Adipose tissue (tissue), 3 donors: ENCODE results near the gene PLXNA2. TPM values are rescaled to one million over a fixed set of nuclear protein-coding genes. Genes with fewer than 3 reads are reported as not detected.

ENCODE experiments used
- H3K27ac ChIP-seq: one replicate; pipeline ENCODE4 v1.5.1; 2013; ENCODE audit warnings: low read depth, low read length
- WGBS, 3 donors: extraction: QIAGEN DNeasy Blood & Tissue Kit; methylation state at CpG; one replicate each; pipeline ENCODE4 v1.1.7; 2013; 5-methylcytosine and 5-hydroxymethylcytosine counted together
- polyA plus RNA-seq, 3 donors: library from polyadenylated mRNA; stranded (reverse); fragments of 200-250 nt; gene quantifications; one replicate each; pipeline ENCODE4 v1.2.3, GENCODE V29; 2013
- donor health status: healthy with polysubstance abuse.
- donor health status: Bipolar disorder and iron deficiency.
- donor health status: healthy.

PLXNA2 gene
- polyA plus RNA-seq, 3 donors = 8.1 to 48.7 (median 14.0) TPM

DNA sequence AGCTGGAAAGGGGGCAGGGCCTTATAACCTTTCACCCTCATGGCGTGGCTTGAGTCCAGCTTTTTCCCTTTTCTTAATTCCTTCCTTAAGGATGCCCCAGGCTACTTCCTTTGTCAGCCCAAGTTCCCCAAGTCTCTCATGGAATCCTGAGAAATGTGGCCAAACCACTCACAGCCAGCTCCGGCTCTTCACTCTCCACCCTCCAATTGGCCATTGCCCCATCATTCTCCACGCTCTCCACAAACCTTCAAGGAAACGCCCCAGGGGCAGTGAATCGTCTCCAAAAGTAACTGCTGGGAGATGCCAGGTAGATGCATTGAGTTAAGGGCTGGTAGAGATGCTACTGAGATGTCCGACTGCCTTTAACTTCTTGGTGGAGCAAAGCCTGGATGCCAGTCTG is 219.8 kb downstream of the PLXNA2 start:
- WGBS, 3 donors = 93% methylated on average over 6 of the region's 6 CpGs
- H3K27ac ChIP-seq = no peak overlapping the region

DNA sequence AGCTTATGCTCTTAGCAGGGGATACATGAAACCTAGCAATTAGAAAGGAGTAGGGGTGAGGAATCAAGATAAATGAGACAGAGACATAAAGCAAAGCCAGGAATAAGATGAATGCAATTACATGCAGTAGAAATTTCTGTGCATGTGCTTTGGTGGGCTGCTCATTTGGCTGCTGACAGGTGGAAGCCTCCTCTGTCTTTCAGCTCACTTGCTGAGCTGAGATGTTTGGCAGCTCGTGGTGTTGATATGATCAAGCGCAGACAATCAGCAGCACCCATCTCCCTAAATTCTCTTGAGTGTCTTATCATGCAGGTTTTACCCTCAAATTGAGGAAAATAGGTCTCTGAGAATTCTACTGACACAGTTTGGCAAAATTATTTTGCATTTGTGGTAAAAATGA is 224.9 kb downstream of the PLXNA2 start:
- WGBS, 3 donors = 66 to 83% (median 78%) methylated on average over 2 of the region's 2 CpGs
- H3K27ac ChIP-seq = no peak overlapping the region

DNA sequence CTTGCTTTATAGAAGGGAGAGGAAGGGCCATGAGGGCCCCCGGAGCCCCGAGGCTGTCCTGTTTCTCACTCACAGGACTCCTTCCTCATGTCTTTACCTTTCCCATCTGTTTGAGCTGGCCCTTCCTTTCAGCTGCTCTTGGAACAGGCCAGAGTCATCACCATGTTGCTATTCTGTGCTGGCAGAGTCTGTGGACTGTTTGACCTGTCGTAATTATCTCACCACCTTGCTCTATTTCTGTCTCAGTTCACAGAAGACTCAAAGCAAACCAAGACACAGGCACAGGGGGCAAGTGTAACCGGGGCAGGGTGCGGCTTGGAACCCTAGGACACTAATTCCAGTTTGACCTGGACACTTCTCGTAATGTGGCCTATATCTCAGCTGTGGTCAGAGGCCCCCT is 228.9 kb downstream of the PLXNA2 start:
- H3K27ac ChIP-seq = no peak overlapping the region
- 76 to 82% (median 81%) methylated on average over 6 of the region's 6 CpGs for WGBS, 3 donors

DNA sequence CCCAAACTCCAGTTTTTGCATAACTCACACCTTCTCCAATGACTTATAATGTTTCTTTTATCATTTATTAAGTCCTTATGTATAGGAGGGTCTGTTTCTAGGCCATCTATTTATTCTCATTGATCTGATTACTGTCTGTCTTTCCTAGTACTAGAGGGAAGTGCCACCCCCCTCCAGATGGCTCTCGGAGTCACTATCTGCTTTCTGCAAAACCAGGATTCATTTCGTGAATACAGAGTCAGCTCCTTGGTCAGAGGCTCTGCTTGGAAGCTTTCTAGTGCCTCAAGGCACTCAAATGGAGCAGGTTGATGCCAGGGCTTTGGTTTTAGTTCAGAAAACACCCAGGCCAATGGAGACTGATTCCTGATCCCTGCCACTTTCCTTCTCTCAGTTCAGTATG is 231.0 kb downstream of the PLXNA2 start:
- WGBS, 3 donors = 81 to 92% (median 82%) methylated on average over 2 of the region's 2 CpGs
- H3K27ac ChIP-seq = no peak overlapping the region

DNA sequence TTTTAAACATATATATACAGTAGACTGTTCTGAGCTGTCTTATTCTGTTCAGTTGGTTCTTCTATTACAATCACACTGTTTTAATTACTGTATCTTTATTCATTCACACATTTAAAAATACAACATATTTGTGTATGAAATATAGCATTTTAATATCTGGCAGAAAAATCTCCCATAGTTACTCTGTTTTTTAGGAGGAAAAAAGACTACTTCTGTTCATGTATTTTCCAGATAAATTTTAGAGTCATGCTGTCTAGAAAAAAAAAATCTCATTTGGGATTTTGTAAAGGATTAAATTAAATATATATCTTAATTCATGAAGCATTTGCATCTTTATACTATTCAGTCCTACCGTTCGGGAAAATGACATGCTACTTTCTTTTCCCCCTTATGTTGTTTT is 231.5 kb downstream of the PLXNA2 start:
- WGBS, 3 donors = 42 to 45% (median 45%) methylated on average over 2 of the region's 2 CpGs
- no peak overlapping the region for H3K27ac ChIP-seq

DNA sequence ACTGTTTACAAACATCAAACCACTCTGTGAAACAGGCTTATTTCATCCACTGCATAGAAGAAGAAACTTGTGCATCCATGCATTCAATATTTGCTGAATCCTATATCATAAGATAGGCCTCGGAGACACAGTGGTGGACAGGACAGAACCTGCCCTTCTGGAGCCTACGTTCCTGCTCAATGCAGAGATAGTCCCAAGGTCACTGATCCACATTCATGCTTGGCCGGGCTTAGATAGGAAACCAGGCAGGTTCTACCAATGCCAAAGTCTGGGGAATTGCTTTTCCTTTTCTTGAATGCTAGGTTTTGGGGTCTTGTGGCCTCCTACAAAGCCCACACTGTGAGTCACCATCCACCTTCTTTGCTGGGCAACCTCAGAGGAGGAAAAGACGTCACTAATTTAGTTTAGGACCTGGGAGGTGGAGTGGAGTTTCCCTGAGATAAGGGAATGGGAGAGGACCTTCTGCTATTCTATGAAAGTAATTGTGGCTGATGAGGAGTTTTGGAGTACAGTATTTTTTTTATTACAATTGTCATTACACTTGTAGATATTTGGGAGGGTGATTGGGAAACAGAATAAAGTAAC is 233.6 kb downstream of the PLXNA2 start:
- WGBS, 3 donors = 33 to 91% (median 89%) methylated on average over 4 of the region's 4 CpGs
- H3K27ac ChIP-seq = no peak overlapping the region

DNA sequence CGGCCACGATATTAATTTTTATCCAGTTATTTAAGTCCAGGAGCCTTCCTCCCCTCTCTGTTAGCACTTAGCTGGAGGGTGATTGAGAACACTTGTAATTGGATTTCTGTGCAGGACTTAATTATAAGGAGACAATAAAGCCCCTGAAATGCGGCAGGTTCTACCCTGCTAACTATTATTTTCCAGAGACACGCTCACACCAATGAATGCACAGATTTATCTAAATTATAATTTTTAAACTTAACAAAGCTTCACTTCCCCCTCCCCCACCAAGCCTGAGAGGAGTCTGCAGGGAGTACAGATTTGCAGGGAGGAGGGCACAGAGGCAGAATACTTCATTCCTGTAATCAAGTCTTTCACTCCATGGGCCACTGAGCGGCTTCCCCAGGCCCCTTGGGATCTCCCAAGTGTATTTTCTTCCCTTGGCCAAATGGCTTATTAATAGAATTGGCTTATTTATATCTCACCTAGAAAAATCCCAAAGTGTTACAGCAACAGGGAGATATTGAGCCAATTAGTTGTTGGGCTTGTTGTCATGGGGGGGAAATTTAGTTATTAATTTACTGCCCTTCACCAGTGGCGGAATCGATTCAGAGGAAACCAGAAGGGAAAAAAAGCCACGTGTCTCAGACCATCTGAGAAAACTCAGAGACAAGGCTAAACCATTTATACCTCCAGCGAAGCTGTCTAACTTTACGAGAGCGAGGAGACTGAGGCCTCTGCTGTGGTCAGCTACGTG is 234.3 kb downstream of the PLXNA2 start:
- 72 to 89% (median 88%) methylated on average over 12 of the region's 12 CpGs for WGBS, 3 donors

DNA sequence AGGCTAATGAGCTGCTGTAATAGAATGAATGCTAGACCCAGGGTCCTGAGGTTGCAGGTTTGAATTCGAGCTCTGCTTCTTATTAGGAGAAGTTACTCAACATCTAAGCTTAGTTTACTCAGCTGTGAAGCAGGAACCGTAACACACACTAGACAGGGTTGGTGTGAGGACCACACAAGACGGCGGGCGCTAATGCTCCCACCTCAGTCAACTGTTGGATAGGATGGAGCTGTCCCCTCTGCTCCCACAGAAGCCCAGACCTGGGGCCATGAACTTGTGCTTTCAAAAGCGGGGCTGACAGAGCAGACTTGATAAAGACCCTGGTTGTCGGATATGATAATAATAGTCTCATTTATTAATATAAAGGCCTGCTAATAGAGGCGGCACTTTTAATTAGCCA is 234.9 kb downstream of the PLXNA2 start:
- H3K27ac ChIP-seq = no peak overlapping the region
- 93 to 95% (median 93%) methylated on average over 8 of the region's 8 CpGs for WGBS, 3 donors

More for the DNA sequence above, 234.3 kb downstream of the PLXNA2 start:
- no peak overlapping the region for H3K27ac ChIP-seq

DNA sequence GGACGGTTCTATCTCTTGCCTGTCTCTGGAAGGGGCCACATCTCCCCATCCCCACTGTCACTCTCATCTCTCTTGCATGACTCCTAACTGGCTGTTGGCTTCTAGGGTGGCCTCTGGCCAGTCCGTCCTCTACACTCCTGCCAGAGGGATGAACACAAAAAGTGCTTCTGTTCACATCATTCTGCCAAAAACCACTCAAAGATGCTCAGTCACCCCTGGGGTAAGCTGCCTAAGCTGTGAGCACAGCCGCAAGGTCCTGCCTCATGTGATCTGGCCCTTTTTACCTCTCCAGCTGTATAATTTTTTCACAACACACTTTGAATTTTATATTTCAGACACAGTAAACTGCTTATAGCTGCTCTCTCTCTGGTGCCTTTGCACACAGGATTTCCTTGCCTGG is 235.7 kb downstream of the PLXNA2 start:
- no peak overlapping the region for H3K27ac ChIP-seq
- WGBS, 3 donors = 80 to 92% (median 82%) methylated on average over 3 of the region's 3 CpGs

DNA sequence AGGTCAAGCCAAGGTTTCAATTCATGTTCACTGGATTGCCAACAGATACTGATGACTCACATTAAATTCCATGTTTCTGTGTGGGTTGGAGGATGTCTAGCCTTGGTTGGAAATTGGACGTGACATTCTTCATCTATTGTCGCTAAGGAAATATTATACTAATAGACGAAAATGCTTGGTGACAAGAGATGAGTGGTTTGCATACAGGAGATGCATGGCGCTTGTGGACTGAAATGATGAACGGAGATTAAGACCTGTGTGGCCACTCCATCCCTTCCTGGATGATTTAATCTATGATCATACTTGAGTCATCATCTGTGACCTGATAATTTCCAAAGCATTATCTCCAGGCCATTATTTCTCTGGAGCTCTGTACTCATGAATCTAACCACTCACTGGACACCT is 236.2 kb downstream of the PLXNA2 start:
- no peak overlapping the region for H3K27ac ChIP-seq
- 78 to 90% (median 87%) methylated on average over 5 of the region's 5 CpGs for WGBS, 3 donors

DNA sequence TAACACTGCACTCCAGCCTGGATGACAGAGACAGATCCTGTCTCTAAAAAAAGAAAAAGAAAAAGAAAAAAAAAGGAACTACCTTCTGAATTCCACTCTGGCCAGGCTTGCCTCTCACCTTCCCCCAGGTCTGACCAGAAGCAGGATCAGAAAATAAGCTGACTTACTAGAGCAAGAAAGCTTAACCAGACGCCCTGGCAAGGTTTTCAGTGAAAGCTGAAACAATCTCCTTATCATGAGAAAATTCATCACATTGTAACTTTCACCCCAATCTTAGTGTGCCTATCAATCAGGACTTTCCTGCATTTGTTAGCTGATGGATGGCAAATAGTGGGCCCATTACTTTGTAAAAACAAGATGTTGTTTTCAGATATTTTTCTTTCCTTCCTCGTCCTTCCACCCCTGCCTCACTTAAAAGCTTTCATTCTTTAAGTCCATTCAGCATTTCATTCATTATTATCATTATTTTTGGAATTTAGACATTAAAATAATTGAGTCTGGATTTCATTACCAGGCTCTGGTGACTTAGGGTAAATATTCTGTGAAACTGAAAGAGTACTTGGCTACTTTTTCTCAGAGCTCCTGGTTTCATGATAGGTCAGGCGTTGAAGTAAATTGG is 236.8 kb downstream of the PLXNA2 start:
- H3K27ac ChIP-seq = no peak overlapping the region
- 79 to 86% (median 84%) methylated on average over 3 of the region's 3 CpGs for WGBS, 3 donors

DNA sequence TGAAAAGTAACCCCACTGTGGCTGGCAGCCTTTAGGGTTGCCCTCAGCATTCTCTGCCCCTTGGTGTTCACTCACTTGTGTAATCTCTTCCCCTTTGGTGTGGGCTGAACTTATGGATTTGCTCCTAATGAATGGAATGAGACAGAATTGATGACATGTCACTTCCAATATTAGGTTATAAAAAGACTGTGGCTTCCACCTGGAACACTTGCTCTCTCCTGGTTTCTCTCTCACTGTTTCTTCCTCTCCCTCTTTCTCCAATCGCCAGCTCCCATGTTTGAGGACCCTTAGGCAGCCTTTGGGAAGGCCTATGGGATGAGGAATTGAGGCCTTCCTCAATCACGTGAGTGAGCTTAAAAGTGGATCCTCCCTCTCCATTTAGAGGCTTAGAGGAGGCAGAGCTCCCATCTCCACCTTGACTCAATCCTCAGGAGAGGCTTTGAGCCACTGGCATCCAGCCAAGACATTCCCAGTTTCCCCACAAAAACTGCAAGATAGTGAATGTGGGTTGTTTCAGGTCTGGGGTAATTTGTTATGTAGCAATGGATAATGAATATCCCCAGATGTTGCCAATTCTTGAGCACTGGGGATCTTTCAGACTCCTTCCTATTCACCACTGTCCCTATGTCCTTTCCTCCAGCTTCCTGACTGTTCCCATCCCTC is 237.8 kb downstream of the PLXNA2 start:
- 86 to 91% (median 90%) methylated on average over 2 of the region's 2 CpGs for WGBS, 3 donors

DNA sequence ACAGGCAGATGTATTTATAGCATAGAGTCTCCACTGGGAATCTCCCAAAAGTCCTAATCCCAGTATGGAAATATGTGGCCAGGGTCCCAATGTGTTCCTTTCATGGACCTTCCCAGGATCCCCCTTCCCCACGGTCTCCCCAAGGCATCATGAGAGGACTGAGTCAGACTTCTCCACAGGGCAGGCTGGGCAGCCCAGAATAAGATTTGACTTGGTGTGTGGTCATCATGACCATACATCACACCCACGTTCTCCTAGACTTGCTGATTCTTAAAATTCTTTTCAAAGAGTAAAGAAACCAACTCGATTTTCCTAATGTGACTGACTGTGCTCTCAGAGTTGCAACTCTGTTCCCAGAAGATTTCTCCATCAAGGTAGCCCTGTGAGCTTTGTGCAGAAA is 239.3 kb downstream of the PLXNA2 start:
- WGBS, 3 donors = 51 to 73% (median 54%) methylated on average over 3 of the region's 3 CpGs
- H3K27ac ChIP-seq = no peak overlapping the region

More for the DNA sequence above, 237.8 kb downstream of the PLXNA2 start:
- no peak overlapping the region for H3K27ac ChIP-seq

DNA sequence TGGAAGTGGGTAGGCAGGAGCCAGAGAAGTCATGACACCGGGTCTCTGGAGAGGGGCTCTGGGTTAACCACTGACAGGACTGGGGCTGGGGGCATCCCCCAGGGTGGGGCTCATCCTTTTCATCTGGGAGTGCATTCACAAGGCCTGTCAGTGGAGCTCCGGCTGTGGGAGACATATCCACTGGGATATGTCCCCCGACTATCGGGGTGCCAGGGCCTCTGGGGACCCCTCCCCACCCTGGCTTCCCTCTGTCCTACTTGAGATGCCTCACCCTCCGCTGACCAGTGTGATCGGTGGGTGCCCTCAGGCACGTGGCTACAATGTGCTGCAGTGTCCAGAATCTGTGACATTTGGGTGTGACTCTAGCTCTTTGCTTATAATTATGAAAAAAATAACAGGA is 240.9 kb downstream of the PLXNA2 start:
- no peak overlapping the region for H3K27ac ChIP-seq
- WGBS, 3 donors = 90 to 95% (median 94%) methylated on average over 7 of the region's 7 CpGs

DNA sequence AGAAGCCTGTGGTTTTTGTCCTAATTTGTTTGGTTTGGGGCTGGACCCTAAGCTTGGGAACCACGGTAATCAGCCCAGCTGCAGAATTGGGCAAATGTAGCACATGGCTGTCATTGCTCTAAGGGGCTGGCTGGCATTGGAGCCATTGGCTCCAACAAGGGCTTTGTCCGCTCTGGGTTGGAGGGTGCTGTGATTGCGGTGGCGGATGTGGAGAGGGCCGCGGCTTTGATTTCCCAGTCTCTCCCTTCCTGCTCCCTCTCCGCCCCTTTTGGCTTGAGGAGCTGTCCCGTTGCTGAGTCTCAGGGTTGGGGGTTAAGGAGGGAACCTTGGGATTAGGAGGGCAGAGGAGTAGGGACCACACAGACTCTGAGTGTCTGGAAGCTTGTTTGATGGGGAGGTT is 241.5 kb downstream of the PLXNA2 start:
- 79 to 89% (median 88%) methylated on average over 8 of the region's 8 CpGs for WGBS, 3 donors
- H3K27ac ChIP-seq = no peak overlapping the region

DNA sequence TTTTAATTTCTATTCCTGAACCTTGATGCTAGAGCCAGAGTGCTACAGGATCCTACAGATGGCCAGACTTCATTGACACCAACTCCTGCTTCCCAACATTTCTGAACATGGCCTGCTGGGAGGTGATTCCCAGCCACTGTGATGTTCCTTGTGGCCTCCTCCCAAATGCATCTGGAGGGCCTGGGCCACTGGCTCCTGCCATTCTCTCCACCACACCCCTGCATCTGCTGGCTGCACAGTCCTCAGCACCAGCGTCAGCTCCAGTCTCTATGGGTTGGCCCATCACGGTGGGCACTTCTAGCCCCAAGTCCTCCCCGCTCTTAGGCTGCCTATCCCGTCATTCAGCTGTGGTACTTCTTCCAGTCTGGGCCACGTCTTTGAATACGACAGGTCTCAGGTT is 242.1 kb downstream of the PLXNA2 start:
- 93 to 97% (median 93%) methylated on average over 6 of the region's 6 CpGs for WGBS, 3 donors

DNA sequence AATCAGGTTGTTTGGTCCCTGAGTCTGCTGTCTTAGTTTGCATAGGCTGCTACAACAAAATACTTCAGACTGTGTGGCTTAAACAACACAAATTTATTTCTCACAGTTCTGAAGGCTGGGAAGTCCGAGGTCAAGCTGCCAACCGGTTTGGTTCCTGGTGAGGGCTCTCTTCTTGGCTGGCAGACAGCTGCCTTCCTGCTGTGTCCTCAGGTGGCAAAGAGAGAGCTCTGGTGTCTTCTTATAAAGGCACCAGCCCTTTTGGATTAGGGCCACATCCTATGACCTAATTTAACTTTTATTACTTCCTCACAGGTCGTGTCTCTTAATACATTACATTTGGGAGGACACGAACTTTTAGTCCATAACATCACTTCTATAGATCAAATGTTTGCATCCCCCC is 243.7 kb downstream of the PLXNA2 start:
- H3K27ac ChIP-seq = no peak overlapping the region
- 65 to 76% (median 71%) methylated on average over 4 of the region's 4 CpGs for WGBS, 3 donors

More for the DNA sequence above, 242.1 kb downstream of the PLXNA2 start:
- H3K27ac ChIP-seq = no peak overlapping the region

DNA sequence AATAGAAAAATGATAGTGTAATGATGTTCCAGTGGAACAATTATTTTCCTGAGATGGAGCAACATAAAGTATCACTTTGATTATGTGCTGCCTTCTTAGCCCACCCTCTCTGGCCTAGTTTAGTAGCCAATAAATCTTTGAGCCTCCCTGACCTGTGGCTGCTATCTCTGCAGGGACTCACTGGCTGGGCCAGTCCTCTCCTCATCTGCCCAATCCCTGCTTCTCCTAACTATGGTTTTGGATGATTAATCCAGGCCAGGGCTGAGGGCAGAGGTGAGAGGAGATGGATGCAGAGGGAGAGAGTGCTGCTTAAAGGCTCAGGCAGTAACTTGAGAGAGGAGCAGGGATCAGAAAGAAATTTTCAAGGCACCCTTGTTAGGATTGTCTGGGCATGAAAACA is 244.2 kb downstream of the PLXNA2 start:
- H3K27ac ChIP-seq = no peak overlapping the region

DNA sequence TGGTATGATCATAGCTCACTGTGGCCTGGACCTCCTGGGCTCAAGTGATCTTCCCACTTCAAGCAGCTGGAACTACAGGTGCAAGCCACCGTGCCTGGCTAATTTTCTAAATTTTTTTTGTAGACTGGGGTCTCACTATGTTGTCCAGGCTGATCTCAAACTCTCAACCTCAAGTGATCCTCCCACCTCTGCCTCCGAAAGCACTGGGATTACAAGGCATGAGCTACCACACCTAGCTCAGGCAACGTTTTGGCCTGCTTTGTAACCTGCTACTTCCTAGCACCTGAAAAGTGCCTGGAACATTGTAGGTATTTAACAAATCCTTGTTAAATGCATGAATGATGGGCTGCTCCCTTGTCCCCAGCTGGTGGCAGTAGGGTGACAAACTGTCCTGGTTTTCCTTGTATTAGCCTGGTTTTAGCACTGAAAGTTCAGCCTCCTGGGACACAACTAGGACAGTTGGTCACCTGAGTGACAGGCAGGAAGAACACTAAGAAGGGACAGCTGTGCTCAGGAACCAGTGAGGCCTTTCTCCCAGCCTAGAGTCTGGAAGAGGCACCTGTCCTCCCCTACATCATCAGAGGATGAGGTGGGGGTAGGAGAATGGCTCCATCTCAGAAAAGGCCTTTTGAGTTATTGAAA is 244.8 kb downstream of the PLXNA2 start:
- 86 to 93% (median 90%) methylated on average over 3 of the region's 3 CpGs for WGBS, 3 donors
- H3K27ac ChIP-seq = no peak overlapping the region
